Inferior parietal cortex (tissue), 1 donor: ENCODE results near the gene SRGAP2C.
A peak's percentile ranks its signal among the peaks of the same experiment; 100 is the strongest.
"Not testable (repeated sequence)": the region's sequence is repeated elsewhere in the genome, so short reads cannot be mapped to it uniquely, and the experiment has no call there.

Source experiments
- DNase-seq: peaks from one replicate; pipeline ENCODE4 v3.0.0-alpha.2; 2016; ENCODE audit errors: extremely low spot score

The SRGAP2C gene

GRCh38 chr1:121384754-121385153, 200.0 kb downstream of the SRGAP2C start:
- not testable (repeated sequence) for DNase-seq

DNA sequence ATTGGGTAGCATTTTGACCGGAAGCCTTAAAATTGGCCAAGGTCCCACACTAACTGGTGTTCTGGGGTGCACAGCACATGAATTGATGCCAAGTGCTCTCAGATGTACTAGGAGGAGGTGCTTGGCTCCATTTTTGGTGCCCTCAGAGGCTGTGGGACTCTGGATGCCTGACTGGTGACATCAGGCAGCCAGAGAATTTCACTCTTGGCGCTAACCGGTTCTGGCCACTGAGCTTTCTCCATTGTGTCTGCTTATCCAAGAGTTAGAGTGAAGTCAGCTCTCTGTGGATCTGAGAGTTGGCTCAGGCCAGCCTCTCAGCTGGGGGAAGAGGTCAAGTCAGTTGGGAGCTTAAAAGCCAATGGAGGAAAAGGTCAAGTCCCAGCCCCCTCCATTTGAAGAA, 200.4 kb downstream of the SRGAP2C start:
- not testable (repeated sequence) for DNase-seq

- DNase-seq: not testable (repeated sequence)
These were observed 201.0 kb downstream of the SRGAP2C start for GRCh38 chr1:121385563-121386288.

- not testable (repeated sequence) for DNase-seq
These were observed 201.7 kb downstream of the SRGAP2C start for GRCh38 chr1:121386319-121386948.

- DNase-seq: not testable (repeated sequence)
These were observed 205.3 kb downstream of the SRGAP2C start for GRCh38 chr1:121389895-121390560.

DNA sequence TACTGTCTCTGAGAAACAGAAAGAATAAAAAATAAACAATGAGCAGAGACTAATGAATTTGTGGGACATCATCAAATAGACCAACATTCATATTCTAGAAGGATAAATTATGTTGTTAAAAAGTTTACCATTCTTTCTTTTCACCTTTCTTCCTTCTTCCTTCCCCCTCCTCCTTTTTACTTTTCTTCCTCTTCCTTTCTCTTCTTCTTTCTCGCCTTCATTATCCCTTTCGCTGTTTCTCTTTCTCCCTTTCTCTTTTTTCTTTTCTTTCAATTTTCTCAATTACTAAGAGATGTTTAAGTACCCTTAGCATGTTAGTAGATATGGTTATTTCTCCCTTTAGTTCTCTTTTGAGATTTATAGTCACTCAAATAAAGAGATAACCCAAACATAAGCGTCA, 207.4 kb downstream of the SRGAP2C start:
- DNase-seq: not testable (repeated sequence)

DNA sequence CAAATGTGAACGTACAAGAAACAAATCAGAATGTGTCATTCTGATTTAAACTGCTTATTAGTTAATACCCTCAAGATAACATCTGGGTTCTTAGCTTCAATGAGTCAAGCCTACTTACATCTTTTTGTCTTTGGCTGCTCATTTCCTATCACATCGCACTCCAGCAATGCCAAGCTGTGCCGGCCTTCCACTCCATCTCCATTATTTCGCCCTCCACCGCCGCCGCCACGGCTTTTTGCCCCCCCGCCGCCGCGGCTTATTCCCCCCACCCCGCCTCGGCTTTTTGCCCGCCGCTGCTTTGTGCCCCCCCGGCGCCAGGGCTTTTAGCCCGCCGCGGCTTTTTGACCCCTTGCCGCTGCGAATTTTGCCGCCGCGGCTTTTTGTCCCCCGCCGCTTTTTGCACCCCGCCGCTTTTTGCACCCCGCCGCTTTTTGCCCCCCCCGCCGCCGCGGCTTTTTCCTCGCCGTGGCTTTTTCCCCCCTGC, 211.0 kb downstream of the SRGAP2C start:
- DNase-seq: peak; percentile 1

DNA sequence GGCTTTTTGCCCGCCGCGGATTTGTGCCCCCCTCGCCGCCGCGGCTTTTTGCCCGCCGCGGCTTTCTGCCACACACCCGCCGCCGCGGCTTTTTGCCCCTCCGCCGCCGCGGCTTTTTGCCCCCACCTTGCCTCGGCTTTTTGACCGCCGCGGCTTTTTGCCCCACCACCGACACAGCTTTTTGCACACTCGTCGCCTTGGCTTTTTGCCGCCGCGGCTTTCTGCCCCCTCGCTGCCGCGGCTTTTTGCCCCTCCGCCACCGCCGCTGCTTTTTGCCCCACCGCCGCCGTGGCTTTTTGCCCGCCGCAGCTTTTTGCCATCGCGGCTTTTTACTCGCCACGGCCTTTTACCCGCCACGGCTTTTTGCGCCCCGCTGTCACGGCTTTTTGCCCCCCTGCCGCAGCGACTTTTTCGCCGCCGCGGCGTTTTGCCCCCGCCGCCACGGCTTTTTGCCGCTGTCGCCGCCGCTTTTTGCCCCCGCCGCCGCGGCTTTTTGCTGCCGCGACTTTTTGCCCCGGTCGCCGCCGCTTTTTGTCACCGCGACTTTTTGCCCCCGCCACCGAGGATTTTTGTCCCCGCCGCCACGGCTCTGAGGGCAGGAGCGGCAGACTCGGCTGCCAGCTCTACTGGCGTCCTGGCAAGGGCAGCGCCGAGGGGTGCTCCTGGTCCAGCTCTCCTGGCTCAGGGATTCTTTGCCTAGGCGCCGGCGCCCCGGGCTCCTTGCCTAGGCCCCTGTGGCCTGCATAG, 211.7 kb downstream of the SRGAP2C start:
- peak; percentile 1 for DNase-seq

GRCh38 chr1:121397101-121397500, 212.3 kb downstream of the SRGAP2C start:
- peak; percentile 0 for DNase-seq

DNA sequence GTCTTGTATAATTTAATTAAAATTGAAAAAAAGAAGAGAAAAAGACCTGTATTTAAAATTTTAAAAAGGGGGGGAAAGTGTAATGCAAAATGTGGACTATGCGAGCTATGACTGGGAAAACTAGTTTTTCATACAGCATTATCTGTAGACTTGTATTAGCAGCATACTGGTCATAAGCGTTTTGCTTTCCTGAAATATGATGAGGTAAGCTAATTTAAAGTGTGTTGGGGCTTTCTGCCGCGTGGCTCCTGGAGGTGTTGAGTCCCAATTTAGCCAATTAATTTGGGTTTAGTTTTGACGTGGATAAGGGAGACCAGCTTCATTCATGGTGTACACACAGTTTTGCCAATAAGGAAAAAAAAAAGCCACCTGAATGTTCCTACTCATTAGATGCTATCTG, 214.4 kb downstream of the SRGAP2C start:
- not testable (repeated sequence) for DNase-seq

DNA sequence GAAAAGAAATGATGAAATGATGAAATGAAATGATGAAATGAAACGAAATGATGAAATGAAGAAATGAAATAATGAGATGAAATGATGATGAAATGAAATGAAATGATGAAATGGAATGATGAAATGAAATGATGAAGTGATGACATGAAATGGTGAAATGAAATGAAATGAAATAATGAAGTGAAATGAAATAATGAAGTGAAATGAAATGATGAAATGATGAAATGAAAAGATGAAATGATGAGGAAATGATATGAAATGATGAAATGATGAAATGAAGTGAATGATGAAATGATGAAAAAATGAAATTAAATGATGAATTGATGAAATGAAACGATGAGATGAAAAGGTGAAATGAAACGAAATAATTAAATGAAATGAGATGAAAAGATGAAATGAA, 215.3 kb downstream of the SRGAP2C start:
- not testable (repeated sequence) for DNase-seq

DNA sequence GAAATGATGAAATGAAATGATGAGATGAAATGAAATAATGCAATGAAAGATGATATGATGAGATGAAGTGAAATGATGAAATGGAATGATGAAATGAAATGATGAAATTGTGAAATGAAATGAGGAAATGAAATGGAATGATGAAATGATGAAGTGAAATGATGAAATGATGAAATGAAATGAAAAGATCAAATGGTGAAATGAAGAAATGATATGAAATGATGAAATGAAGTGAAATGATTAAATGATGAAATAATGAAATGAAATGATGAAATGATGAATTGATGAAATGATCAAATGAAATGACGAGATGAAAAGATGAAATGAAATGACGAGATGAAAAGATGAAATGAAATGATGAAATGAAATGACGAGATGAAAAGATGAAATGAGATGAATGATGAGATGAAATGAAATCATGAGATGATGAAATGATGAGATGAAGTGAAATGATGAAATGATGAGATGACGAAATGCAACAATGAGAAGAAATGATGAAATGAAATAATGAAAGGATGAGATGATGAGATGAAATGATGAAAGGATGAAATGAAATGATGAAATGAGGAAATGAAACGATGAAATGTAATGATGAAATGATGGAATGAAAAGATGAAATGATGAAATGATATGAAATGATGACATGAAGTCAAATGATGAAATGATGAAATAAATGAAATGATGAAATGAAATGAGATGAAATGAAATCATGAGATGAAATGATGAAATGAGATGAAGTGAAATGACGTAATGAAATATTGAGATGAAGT, 216.0 kb downstream of the SRGAP2C start:
- DNase-seq: not testable (repeated sequence)

DNA sequence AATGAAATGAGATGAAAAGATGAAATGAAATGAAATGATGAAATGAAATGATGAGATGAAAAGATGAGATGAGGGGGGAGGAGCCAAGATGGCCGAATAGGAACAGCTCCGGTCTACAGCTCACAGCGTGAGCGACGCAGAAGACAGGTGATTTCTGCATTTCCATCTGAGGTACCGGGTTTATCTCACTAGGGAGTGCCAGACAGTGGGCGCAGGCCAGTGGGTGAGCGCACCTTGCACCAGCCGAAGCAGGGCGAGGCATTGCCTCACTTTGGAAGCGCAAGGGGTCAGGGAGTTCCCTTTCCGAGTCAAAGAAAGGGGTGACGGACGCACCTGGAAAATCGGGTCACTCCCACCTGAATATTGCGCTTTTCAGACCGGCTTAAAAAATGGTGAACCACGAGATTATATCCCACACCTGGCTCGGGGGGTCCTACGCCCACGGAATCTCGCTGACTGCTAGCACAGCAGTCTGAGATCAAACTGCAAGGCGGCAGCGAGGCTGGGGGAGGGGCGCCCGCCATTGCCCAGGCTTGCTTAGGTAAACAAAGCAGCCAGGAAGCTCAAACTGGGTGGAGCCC, 216.7 kb downstream of the SRGAP2C start:
- DNase-seq: not testable (repeated sequence)

- DNase-seq: not testable (repeated sequence)
These were observed 218.5 kb downstream of the SRGAP2C start for GRCh38 chr1:121403254-121403653.

- DNase-seq: no peak
These were observed 223.6 kb downstream of the SRGAP2C start for GRCh38 chr1:121408354-121408753.

DNA sequence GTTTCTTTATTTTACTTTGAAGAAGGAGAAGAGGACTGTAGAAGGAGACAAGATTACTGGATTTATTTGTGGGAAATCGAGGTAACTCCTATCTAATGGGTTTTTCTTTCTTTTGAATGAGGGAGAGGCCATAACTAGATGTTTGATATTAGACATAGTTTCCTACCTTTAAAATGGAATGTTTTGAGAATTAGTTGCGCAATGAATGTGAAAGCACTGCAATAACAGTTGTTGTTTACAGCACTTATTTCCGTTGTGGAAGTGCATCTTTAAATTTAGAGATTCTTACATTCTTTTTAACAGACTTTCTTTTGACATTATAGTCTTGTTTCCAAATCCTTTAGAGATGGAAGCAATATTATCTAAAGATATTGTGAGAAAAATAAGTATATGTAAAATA, 229.0 kb downstream of the SRGAP2C start:
- DNase-seq: no peak

GRCh38 chr1:121414905-121415304, 230.1 kb downstream of the SRGAP2C start:
- no peak for DNase-seq

- no peak for DNase-seq
These were observed 232.6 kb downstream of the SRGAP2C start for GRCh38 chr1:121417325-121417923.

- DNase-seq: no peak
These were observed 233.7 kb downstream of the SRGAP2C start for GRCh38 chr1:121418369-121419049.
